ENCODE results near the gene DEPDC1B. TPM values are rescaled to one million over a fixed set of nuclear protein-coding genes. Genes with fewer than 3 reads are reported as not detected.
"Not testable (repeated sequence)": the region's sequence is repeated elsewhere in the genome, so short reads cannot be mapped to it uniquely, and the experiment has no call there.

The DEPDC1B gene
- polyA plus RNA-seq (ENCODE audit: insufficient read length in 12 of 12): 10 to 100 TPM in 1 of 12 donors, 1 to 10 TPM in 10, not detected in 1; 2.8 to 14.0 (median 5.2) TPM
- long read RNA-seq, donor 1, partial matches to known transcripts: 12 of 16 reads
- long read RNA-seq, donor 1, other reads (novel, unspliced or antisense): 0 of 16 reads
- long read RNA-seq, donor 2, partial matches to known transcripts: 0 of 1 reads
- long read RNA-seq, donor 2, other reads (novel, unspliced or antisense): 0 of 1 reads
- long read RNA-seq, donor 3: 0 reads
- long read RNA-seq, donor 4: 0 reads
- long read RNA-seq, donor 5, partial matches to known transcripts: 0 of 2 reads
- long read RNA-seq, donor 5, other reads (novel, unspliced or antisense): 0 of 2 reads
- long read RNA-seq, donor 6: 0 reads
- long read RNA-seq, donor 7: 0 reads
- long read RNA-seq, donor 8: 0 reads
- long read RNA-seq, donor 9: 0 reads
- long read RNA-seq, donor 10: 0 reads
- long read RNA-seq, donor 11: 0 reads

- peak; percentile 94 for DNase-seq
Observed at GRCh38 chr5:60699609-60700415, at the start of gene DEPDC1B. DEPDC1B (minus strand) TSS chr5:60700166; CDS start chr5:60700093, 73 bp downstream.

GRCh38 chr5:60744682-60745081 is 44.7 kb upstream of the DEPDC1B start:
- no peak for DNase-seq

GRCh38 chr5:60743511-60744314 is 43.7 kb upstream of the DEPDC1B start:
- no peak for DNase-seq

GRCh38 chr5:60740322-60740721 is 40.4 kb upstream of the DEPDC1B start:
- no peak for DNase-seq

- DNase-seq: no peak
Observed at GRCh38 chr5:60738933-60739332, 39.0 kb upstream of the DEPDC1B start.

- no peak for DNase-seq
Observed at GRCh38 chr5:60738461-60738860, 38.5 kb upstream of the DEPDC1B start.

GRCh38 chr5:60730858-60731257 is 30.9 kb upstream of the DEPDC1B start:
- not testable (repeated sequence) for DNase-seq

- DNase-seq: no peak
Observed at GRCh38 chr5:60727033-60727679, 27.2 kb upstream of the DEPDC1B start.

- no peak for DNase-seq
Observed at GRCh38 chr5:60724126-60724525, 24.2 kb upstream of the DEPDC1B start.

GRCh38 chr5:60722416-60722815 is 22.4 kb upstream of the DEPDC1B start:
- DNase-seq: no peak

- no peak for DNase-seq
Observed at GRCh38 chr5:60719329-60719728, 19.4 kb upstream of the DEPDC1B start.

- DNase-seq: no peak
Observed at GRCh38 chr5:60718166-60718892, 18.4 kb upstream of the DEPDC1B start.

- DNase-seq: not testable (repeated sequence)
Observed at GRCh38 chr5:60715201-60715928, 15.4 kb upstream of the DEPDC1B start.

GRCh38 chr5:60712950-60713349 is 13.0 kb upstream of the DEPDC1B start:
- DNase-seq: no peak

- not testable (repeated sequence) for DNase-seq
Observed at GRCh38 chr5:60711892-60712291, 11.9 kb upstream of the DEPDC1B start.

- no peak for DNase-seq
Observed at GRCh38 chr5:60710362-60710761, 10.4 kb upstream of the DEPDC1B start.

GRCh38 chr5:60705144-60705543 is 5.2 kb upstream of the DEPDC1B start:
- DNase-seq: no peak

GRCh38 chr5:60703944-60704343 is 4.0 kb upstream of the DEPDC1B start:
- no peak for DNase-seq

- DNase-seq: no peak
Observed at GRCh38 chr5:60701321-60701968, 1.5 kb upstream of the DEPDC1B start.

- no peak for DNase-seq
Observed at GRCh38 chr5:60700416-60700757, 421 bp upstream of the DEPDC1B start.

All from muscle of arm (tissue), 14 donors.